Measurements from ENCODE around the gene GP9.

Gene GP9

DNA sequence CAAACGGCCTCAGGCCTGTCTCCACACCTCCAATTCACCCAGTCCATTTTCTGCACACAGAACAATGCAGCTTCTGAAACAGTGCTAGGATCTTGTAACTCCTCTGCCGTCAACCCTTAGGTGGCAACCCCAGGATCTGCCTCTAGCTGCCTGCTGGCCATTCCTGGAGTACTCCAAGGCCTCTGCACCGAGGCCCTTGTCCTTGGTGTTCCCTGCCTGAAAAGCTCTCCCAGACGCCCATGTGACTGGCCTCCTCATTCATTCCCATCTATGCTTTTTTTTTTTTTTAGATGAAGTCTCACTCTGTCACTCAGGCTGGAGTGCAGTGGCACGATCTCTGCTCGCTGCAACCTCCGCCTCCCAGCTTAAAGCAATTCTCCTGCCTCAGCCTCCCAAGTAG is 42.7 kb downstream of the GP9 start:
- peaks cover 3% of the 10 kb centered on the region for H3K4me1 ChIP-seq (ENCODE audit: insufficient read depth, low read length, poor library complexity, severe bottlenecking)
- TF ChIP-seq EZH2phosphoT487 (IDR thresholded peaks at IDR 0.05; ENCODE audit: borderline replicate concordance) = no peak
- TF ChIP-seq, protein P1, sequence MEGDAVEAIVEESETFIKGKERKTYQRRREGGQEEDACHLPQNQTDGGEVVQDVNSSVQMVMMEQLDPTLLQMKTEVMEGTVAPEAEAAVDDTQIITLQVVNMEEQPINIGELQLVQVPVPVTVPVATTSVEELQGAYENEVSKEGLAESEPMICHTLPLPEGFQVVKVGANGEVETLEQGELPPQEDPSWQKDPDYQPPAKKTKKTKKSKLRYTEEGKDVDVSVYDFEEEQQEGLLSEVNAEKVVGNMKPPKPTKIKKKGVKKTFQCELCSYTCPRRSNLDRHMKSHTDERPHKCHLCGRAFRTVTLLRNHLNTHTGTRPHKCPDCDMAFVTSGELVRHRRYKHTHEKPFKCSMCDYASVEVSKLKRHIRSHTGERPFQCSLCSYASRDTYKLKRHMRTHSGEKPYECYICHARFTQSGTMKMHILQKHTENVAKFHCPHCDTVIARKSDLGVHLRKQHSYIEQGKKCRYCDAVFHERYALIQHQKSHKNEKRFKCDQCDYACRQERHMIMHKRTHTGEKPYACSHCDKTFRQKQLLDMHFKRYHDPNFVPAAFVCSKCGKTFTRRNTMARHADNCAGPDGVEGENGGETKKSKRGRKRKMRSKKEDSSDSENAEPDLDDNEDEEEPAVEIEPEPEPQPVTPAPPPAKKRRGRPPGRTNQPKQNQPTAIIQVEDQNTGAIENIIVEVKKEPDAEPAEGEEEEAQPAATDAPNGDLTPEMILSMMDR (conservative IDR thresholded peaks at IDR 0.05; ENCODE audit: low read length) = no peak

DNA sequence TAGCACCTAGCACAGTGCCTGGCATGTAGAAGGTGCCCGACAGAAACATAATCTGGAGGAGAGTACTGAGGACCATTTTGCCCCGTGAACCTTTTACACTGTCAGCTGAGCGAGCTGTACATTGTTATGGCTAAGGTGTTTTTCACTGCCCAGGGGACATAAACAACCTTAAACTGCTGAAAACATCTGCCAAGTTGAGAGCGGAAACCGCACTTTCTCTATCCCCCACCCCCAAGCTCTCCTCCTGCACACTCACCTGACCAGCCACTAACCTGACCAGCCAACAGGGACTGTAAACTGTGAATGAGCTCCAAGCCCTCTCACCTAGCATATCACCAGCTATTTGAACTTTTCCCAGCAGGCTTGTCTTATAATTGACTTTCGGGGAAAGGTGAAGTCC is 43.5 kb downstream of the GP9 start:
- Histone ChIP-seq H3F3A (ENCODE audit: low read depth) (no peaks in the 10 kb centered on the region), H3K36me3 (ENCODE audit: insufficient read depth, low read length) (no peaks in the 10 kb centered on the region; the same call in 1 of the 2 replicates), H3K4me1 (ENCODE audit: insufficient read depth, low read length, poor library complexity, severe bottlenecking) (peaks cover 3% of the 10 kb centered on the region), H3K9me3 (ENCODE audit: insufficient read depth, low read depth, low read length) (no peaks in the 10 kb centered on the region), H3K27me3 (ENCODE audit: insufficient read depth, low read length, poor library complexity, severe bottlenecking) (no peaks in the 10 kb centered on the region), H3K9ac (ENCODE audit: low read depth, low read length, poor library complexity, severe bottlenecking) (no peak overlapping the region), H4K20me1 (ENCODE audit: insufficient read depth, low read length, poor library complexity, severe bottlenecking) (no peaks in the 10 kb centered on the region), H3K4me2 (ENCODE audit: low read depth, low read length, poor library complexity, severe bottlenecking) (no peak overlapping the region), H3K79me2 (ENCODE audit: insufficient read depth, low read length) (no peaks in the 10 kb centered on the region), H2AFZ (ENCODE audit: low read length) (no peak overlapping the region), H3K9me2 (replicated peaks; ENCODE audit: low read depth, low read length) (no peaks in the 10 kb centered on the region), H3K4me3 (ENCODE audit: low read length, poor library complexity, severe bottlenecking) (no peak overlapping the region)
- TF ChIP-seq, protein P1 (conservative IDR thresholded peaks at IDR 0.05; ENCODE audit: low read length) = no peak
- no peak for TF ChIP-seq EZH2phosphoT487 (IDR thresholded peaks at IDR 0.05; ENCODE audit: borderline replicate concordance)

More for the DNA sequence above, 42.7 kb downstream of the GP9 start:
- Histone ChIP-seq H4K20me1 (ENCODE audit: insufficient read depth, low read length, poor library complexity, severe bottlenecking) (no peaks in the 10 kb centered on the region), H3K9me3 (ENCODE audit: insufficient read depth, low read depth, low read length) (no peaks in the 10 kb centered on the region), H3K9me2 (replicated peaks; ENCODE audit: low read depth, low read length) (no peaks in the 10 kb centered on the region), H3K79me2 (ENCODE audit: insufficient read depth, low read length) (no peaks in the 10 kb centered on the region), H3K36me3 (ENCODE audit: insufficient read depth, low read length) (no peaks in the 10 kb centered on the region; the same call in 1 of the 2 replicates), H2AFZ (ENCODE audit: low read length) (no peak overlapping the region), H3F3A (ENCODE audit: low read depth) (no peaks in the 10 kb centered on the region), H3K9ac (ENCODE audit: low read depth, low read length, poor library complexity, severe bottlenecking) (no peak overlapping the region), H3K27me3 (ENCODE audit: insufficient read depth, low read length, poor library complexity, severe bottlenecking) (no peaks in the 10 kb centered on the region), H3K4me3 (ENCODE audit: low read length, poor library complexity, severe bottlenecking) (no peak overlapping the region), H3K4me2 (ENCODE audit: low read depth, low read length, poor library complexity, severe bottlenecking) (no peak overlapping the region)

DNA sequence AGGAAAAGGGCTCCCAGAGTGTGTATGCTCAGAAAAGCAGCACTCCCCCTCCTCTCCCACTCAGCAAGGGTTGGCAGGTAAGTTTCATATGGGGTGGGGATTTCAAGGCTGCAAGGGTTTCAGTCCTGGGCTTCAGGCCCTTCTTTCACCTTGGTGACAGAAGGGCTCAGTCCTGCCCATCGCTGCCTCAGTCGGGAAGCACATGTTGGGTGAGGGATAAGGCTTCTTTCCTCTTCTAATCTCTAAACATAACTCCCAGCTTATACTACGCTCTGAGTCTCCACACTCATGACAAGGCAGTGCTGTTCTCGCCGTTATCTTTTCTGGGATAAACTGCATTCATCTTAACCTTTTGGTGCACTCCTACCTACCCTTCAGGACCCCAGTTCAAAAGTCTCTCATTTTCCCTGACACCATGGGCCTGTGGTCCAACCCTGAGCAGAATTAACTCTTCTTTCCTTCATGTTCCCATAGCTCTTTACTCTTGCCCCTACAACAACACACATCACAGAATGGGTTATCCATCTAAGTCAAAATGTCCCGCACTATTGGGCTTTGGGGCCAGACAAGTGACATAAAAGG is 44.0 kb downstream of the GP9 start:
- no peak overlapping the region for H3K4me2 ChIP-seq (ENCODE audit: low read depth, low read length, poor library complexity, severe bottlenecking)
- no peaks in the 10 kb centered on the region for H3K79me2 ChIP-seq (ENCODE audit: insufficient read depth, low read length)
- no peaks in the 10 kb centered on the region for H4K20me1 ChIP-seq (ENCODE audit: insufficient read depth, low read length, poor library complexity, severe bottlenecking)
- no peaks in the 10 kb centered on the region for H3K9me3 ChIP-seq (ENCODE audit: insufficient read depth, low read depth, low read length)
- H3K4me3 ChIP-seq (ENCODE audit: low read length, poor library complexity, severe bottlenecking) = no peak overlapping the region
- H3K4me1 ChIP-seq (ENCODE audit: insufficient read depth, low read length, poor library complexity, severe bottlenecking) = peaks cover 3% of the 10 kb centered on the region
- no peak overlapping the region for H2AFZ ChIP-seq (ENCODE audit: low read length)
- TF ChIP-seq, protein P1 (conservative IDR thresholded peaks at IDR 0.05; ENCODE audit: low read length) = no peak
- TF ChIP-seq EZH2phosphoT487 (IDR thresholded peaks at IDR 0.05; ENCODE audit: borderline replicate concordance) = no peak
- H3K9ac ChIP-seq (ENCODE audit: low read depth, low read length, poor library complexity, severe bottlenecking) = no peak overlapping the region
- no peaks in the 10 kb centered on the region for H3K27me3 ChIP-seq (ENCODE audit: insufficient read depth, low read length, poor library complexity, severe bottlenecking)
- no peaks in the 10 kb centered on the region for H3F3A ChIP-seq (ENCODE audit: low read depth)
- no peaks in the 10 kb centered on the region for H3K9me2 ChIP-seq (replicated peaks; ENCODE audit: low read depth, low read length)
- H3K36me3 ChIP-seq (ENCODE audit: insufficient read depth, low read length) = no peaks in the 10 kb centered on the region; the same call in 1 of the 2 replicates

All from Loucy (cell line).